ENCODE results near the gene DOCK1.

- TF ChIP-seq CTCF (conservative IDR thresholded peaks at IDR 0.05; ENCODE audit: low read length) (no peak), EZH2phosphoT487 (IDR thresholded peaks at IDR 0.05; ENCODE audit: borderline replicate concordance) (no peak)
Observed at GRCh38 chr10:127444155-127444554, 538.9 kb downstream of the DOCK1 start.
